ENCODE results near the gene PTPMT1. TPM values are rescaled to one million over a fixed set of nuclear protein-coding genes. Genes with fewer than 3 reads are reported as not detected.

PTPMT1 gene
- total RNA-seq, 4 donors from 2014 or later: 109 to 208 (median 121) TPM

DNA sequence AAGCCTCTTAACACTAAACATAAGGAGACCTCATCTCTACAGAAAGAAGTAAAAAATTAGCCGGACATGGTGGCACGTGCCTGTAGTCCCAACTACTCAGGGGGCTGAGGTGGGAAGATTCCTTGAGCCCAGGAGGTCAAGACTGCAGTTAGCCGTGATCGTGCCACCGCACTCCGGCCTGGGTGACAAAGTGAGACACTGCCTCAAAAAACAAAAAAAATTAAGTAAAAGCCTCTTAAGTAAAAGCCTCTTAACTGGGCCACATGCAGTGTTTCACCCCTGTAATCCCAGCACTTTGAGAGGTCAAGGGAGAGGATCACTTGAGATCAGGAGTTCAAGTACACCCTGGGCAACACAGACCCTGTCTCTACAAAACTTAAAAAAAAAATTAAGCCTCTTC is 38.2 kb upstream of the PTPMT1 start:
- TF ChIP-seq, protein P1, sequence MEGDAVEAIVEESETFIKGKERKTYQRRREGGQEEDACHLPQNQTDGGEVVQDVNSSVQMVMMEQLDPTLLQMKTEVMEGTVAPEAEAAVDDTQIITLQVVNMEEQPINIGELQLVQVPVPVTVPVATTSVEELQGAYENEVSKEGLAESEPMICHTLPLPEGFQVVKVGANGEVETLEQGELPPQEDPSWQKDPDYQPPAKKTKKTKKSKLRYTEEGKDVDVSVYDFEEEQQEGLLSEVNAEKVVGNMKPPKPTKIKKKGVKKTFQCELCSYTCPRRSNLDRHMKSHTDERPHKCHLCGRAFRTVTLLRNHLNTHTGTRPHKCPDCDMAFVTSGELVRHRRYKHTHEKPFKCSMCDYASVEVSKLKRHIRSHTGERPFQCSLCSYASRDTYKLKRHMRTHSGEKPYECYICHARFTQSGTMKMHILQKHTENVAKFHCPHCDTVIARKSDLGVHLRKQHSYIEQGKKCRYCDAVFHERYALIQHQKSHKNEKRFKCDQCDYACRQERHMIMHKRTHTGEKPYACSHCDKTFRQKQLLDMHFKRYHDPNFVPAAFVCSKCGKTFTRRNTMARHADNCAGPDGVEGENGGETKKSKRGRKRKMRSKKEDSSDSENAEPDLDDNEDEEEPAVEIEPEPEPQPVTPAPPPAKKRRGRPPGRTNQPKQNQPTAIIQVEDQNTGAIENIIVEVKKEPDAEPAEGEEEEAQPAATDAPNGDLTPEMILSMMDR (IDR thresholded peaks at IDR 0.05; ENCODE audit: low read depth): no peak

DNA sequence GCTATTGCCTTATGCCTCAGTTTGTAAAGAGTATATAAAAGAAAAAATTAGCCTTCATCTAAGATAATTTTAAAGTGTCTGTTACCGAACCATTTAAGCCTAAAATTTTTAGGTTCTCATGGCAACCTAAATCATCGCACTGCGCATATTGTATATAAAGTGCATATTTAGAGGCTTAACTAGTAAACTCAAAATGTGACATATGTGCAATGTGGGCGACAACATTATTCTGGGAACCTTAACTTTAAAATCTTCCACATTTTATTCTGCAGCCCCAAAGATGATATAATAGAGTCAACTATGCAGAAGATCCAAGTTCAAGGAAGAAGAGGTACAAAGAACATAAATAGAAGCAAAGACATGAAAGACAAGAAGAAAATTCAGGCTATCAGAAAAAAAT is 35.4 kb upstream of the PTPMT1 start:
- TF ChIP-seq, protein P1 (IDR thresholded peaks at IDR 0.05; ENCODE audit: low read depth): no peak

DNA sequence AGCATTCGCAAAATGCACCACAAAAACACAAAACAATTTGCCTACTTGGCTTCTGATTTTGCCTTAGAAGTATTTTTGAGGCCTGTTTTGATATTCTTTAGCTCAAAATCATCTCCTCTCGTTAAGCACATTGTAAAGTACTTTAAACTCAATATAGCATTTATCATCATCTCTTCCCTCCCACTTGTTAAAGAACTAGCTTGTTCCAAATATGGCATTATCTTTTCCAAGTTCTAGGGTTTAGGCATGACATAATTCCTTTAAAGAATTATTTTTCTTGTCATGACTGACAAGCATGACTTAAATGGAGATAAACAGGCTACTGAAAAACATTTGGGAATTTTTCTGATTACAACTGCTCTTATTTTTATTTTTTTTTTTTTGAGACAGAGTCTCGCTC is 33.7 kb upstream of the PTPMT1 start:
- TF ChIP-seq, protein P1 (IDR thresholded peaks at IDR 0.05; ENCODE audit: low read depth): no peak

DNA sequence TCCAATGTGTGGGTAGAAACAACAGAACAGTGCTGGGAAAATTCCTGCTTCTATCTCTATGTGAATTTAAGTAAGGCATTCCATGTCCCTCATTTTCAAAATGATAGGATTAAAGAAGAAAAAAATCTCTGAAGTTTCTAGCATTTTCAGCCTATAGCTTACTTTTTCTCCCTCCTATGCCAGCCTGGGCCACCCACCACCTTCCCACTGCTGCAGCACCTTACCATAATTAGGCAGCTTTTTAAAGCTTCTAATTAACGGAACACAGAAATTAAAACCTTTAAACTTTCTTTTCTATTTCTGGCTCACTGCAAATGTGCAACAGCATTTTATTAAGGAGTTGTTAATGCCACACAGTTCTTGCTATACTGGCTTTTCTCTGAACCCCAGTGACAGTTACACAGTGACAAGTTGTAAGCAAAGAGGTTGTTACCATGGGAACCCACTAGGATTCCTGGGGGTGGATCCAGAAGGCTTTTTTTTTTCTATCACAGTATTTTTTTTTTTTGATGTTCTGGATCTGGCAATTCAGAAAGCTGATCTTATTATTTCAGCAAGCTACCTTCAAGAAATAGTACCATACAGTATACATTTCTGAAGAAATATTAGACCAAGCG is 32.7 kb upstream of the PTPMT1 start:
- TF ChIP-seq, protein P1 (IDR thresholded peaks at IDR 0.05; ENCODE audit: low read depth): no peak

DNA sequence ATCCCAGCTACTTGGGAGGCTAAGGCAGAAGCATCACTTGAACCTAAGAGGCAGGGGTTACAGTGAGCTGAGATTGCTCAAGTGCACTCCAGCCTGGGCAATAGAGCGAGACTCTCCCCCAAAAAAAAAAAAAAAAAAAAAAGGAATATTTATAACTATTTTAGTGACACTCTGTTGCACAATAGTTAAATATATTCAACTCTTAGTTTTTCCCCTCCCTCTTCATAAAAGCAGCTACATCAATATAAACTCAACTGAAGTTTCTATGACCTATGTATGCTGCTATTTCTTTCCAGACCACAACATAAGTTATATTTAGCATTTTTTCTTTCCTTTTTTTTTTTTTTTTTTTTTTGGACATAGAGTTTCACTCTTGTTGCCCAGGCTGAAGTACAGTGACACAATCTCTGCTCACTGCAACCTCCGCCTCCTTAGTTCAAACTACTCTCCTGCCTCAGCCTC is 31.7 kb upstream of the PTPMT1 start:
- TF ChIP-seq, protein P1 (IDR thresholded peaks at IDR 0.05; ENCODE audit: low read depth): no peak

DNA sequence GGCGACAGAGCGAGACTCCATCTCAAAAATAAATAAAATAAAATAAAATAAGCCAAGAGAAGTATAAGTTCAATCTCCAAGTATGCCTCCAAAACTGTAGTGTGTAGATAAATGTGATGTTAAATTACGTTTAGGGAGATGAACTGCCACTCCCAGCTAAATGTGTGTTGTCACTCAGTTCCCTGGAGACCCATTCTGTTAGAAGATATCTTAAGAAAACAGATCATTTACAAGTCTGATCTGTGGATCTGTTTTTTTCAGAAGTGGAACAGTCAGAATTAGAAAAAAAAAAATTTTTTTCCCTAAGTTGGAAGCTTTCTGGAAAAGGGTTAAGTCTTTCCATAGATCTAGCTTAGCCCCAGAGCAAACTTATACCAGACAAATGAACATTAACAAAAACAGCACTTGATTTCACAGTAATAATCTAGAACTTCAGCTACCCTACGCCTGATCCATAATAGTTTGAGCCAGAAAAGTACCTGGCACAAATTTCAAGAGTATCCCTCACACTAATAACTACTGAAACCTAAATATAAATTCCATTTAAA is 30.6 kb upstream of the PTPMT1 start:
- TF ChIP-seq, protein P1 (IDR thresholded peaks at IDR 0.05; ENCODE audit: low read depth): no peak

DNA sequence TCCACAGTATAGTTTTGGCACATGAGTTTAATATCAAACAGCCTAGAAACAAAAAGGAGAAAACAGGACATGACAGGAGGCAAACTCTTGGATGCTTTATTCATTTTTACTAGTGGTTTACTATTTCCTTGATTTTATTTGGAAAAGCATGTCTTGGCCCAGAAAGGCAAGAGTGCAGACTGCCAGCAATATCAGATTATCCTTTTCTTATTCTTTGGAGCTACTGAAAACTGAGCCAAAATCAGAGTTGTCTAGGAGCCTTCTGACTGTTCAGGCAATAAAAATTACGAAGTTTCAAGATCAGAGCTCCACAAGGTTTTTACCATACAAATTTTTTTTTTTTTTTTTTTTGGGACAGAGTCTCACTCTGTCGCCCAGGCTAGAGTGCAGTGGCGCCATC is 28.5 kb upstream of the PTPMT1 start:
- TF ChIP-seq, protein P1 (IDR thresholded peaks at IDR 0.05; ENCODE audit: low read depth): no peak
